Type B pancreatic cell (in vitro differentiated cells): ENCODE data around the gene PPARA. TPM values are rescaled to one million over a fixed set of nuclear protein-coding genes. Genes with fewer than 3 reads are reported as not detected.

ENCODE experiments used
- DNase-seq: peaks from one replicate; pipeline ENCODE4 v3.0.0; 2021; ENCODE audit warnings: mixed read lengths; ENCODE audit not compliant: unreplicated experiment; ENCODE audit errors: extremely low spot score
- H3K27ac Mint-ChIP-seq: 2 replicates; pipeline ENCODE4 v1.8.0; 2021; ENCODE audit warnings: mild to moderate bottlenecking, mixed read lengths
- H3K27me3 Mint-ChIP-seq: 2 replicates; pipeline ENCODE4 v1.8.0; 2021; ENCODE audit warnings: mixed read lengths
- H3K36me3 Mint-ChIP-seq: 2 replicates; pipeline ENCODE4 v1.8.0; 2021; ENCODE audit warnings: mixed read lengths
- H3K4me1 Mint-ChIP-seq: one replicate; pipeline ENCODE4 v1.8.0; 2021; ENCODE audit warnings: mixed read lengths; ENCODE audit not compliant: unreplicated experiment
- H3K4me3 Mint-ChIP-seq: 2 replicates; pipeline ENCODE4 v1.8.0; 2021; ENCODE audit warnings: mild to moderate bottlenecking, mixed read lengths
- H3K9me3 Mint-ChIP-seq: 2 replicates; pipeline ENCODE4 v1.8.0; 2021; ENCODE audit warnings: mixed read lengths
- CTCF ChIP-seq: fragments of 200-600 bp; sonication (generic); conservative IDR thresholded peaks from 2 replicates; pipeline ENCODE4 v1.5.0; 2021; ENCODE audit warnings: antibody characterized with exemption, mild to moderate bottlenecking
- total RNA-seq: library from RNA; stranded (reverse); gene quantifications from 2 replicates; pipeline ENCODE4 v1.2.1, GENCODE V29; 2021; ENCODE audit warnings: low replicate concordance

PPARA gene
- total RNA-seq, 1 donor from 2014 or later = 22.7 TPM

GRCh38 chr22:46104170-46104880 lies 46.0 kb upstream of the PPARA start:
- TF ChIP-seq CTCF = no peak
- Mint-ChIP-seq H3K27me3 (no peaks in the 10 kb centered on the region), H3K9me3 (no peaks in the 10 kb centered on the region), H3K4me1 (peaks cover 7% of the 10 kb centered on the region), H3K27ac (no peak overlapping the region), H3K36me3 (no peaks in the 10 kb centered on the region), H3K4me3 (no peak overlapping the region)
- DNase-seq = no peak

- H3K27me3 Mint-ChIP-seq = no peaks in the 10 kb centered on the region
- no peak overlapping the region for H3K4me3 Mint-ChIP-seq
- H3K4me1 Mint-ChIP-seq = peaks cover 7% of the 10 kb centered on the region
- TF ChIP-seq CTCF = no peak
- H3K27ac Mint-ChIP-seq = no peak overlapping the region
- no peaks in the 10 kb centered on the region for H3K9me3 Mint-ChIP-seq
- DNase-seq = no peak
- H3K36me3 Mint-ChIP-seq = no peaks in the 10 kb centered on the region
Observed at GRCh38 chr22:46104881-46105493, 45.3 kb upstream of the PPARA start.

DNA sequence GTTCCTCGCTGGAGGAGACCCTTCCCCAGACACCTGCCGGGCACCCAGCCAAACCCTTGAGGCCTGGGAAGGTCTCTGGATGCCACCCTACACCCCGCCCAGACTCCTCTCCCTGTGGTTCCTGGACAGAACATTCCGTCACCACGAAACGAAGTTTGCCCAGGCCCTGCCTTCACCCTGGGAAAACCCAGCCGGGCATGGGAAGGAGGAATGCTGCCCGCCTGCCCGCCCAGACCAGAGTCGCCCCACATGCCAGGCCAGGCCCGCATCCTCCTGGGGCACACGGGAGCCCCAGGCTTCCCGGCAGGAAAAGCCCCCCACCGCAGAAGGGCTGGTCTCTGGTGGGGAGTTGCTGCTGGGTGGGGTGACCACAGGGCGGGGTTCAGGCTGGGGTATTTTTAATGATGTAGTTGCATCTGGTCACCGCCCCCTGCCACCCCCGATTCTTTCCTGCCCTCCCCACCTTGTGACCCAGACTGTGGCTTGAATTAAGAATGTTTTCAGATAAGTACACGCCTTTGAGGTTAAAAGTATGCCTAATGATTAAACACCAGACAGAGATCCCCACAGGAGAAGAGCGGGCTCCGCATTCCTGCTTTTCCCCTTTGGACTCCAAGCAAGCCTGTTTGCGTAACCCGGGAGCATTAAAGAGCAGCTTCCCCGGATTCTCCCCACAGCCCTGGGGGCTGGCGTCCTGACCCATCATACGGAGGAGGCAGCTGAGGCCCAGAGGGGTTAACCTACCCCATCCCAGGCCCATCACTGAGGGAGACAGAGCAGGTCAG lies 44.6 kb upstream of the PPARA start:
- TF ChIP-seq CTCF = no peak
- H3K9me3 Mint-ChIP-seq = no peaks in the 10 kb centered on the region
- H3K4me3 Mint-ChIP-seq = no peak overlapping the region
- H3K27ac Mint-ChIP-seq = no peak overlapping the region
- peaks cover 7% of the 10 kb centered on the region for H3K4me1 Mint-ChIP-seq
- no peaks in the 10 kb centered on the region for H3K27me3 Mint-ChIP-seq
- DNase-seq = no peak
- no peaks in the 10 kb centered on the region for H3K36me3 Mint-ChIP-seq

GRCh38 chr22:46106279-46107022 lies 43.9 kb upstream of the PPARA start:
- no peak for TF ChIP-seq CTCF
- Mint-ChIP-seq H3K4me1 (peaks cover 7% of the 10 kb centered on the region), H3K9me3 (no peaks in the 10 kb centered on the region), H3K4me3 (no peak overlapping the region), H3K36me3 (no peaks in the 10 kb centered on the region), H3K27me3 (no peaks in the 10 kb centered on the region), H3K27ac (no peak overlapping the region)
- DNase-seq = no peak

DNA sequence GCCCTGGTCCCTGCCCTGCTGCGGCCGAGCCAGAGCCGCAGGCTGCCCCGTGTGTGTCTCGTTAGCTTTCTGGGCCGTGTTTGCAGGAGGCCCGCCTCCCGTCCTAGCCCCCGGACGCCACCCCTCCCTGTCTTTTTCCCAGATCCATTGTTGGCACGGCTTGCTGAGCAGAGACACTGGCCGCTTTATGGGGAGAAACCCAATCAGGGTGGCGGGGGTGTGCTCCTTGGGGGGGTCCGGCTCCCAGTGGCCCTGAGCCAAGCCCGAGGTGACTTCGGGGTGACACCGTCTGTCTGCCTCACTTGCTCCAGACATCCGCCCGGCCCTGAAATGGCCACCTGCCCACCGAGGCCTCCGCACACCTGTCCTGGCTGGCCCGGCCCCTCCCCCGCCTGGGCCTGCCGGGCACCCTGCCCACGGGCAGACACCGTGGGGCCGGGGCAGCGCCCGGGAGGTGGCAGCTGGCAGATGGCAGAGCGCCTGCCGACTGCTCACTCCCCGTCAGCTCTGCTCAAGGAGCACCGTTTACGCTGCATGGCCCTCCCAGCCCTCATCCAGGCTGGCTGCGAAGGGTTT lies 43.1 kb upstream of the PPARA start:
- peaks cover 7% of the 10 kb centered on the region for H3K4me1 Mint-ChIP-seq
- H3K36me3 Mint-ChIP-seq = no peaks in the 10 kb centered on the region
- no peak for DNase-seq

More for the DNA sequence above, 43.1 kb upstream of the PPARA start:
- Mint-ChIP-seq H3K4me3 (no peak overlapping the region), H3K9me3 (no peaks in the 10 kb centered on the region), H3K27ac (no peak overlapping the region), H3K27me3 (no peaks in the 10 kb centered on the region)
- no peak for TF ChIP-seq CTCF
